ENCODE measurements around the gene SCN5A.

Gene SCN5A

GRCh38 chr3:38600551-38600950, 48.9 kb downstream of the SCN5A start:
- DNase-seq (ENCODE audit: low read depth in 3 of 3), result no peak

- DNase-seq (ENCODE audit: low read depth in 3 of 3), result no peak
These were observed 49.6 kb downstream of the SCN5A start for GRCh38 chr3:38599886-38600285.

- no peak for DNase-seq (ENCODE audit: low read depth in 3 of 3)
These were observed 50.7 kb downstream of the SCN5A start for GRCh38 chr3:38598791-38599190.

GRCh38 chr3:38597502-38598060, 51.9 kb downstream of the SCN5A start:
- no peak for DNase-seq (ENCODE audit: low read depth in 3 of 3)

GRCh38 chr3:38595393-38595792, 54.1 kb downstream of the SCN5A start:
- DNase-seq (ENCODE audit: low read depth in 3 of 3), result no peak

GRCh38 chr3:38590521-38590920, 59.0 kb downstream of the SCN5A start:
- DNase-seq (ENCODE audit: low read depth in 3 of 3), result no peak

- DNase-seq (ENCODE audit: low read depth in 3 of 3), result no peak
These were observed 60.2 kb downstream of the SCN5A start for GRCh38 chr3:38588995-38589937.

GRCh38 chr3:38588371-38588971, 61.0 kb downstream of the SCN5A start:
- DNase-seq (ENCODE audit: low read depth in 3 of 3), result no peak

- no peak for DNase-seq (ENCODE audit: low read depth in 3 of 3)
These were observed 61.8 kb downstream of the SCN5A start for GRCh38 chr3:38587548-38588131.

GRCh38 chr3:38586546-38587520, 62.7 kb downstream of the SCN5A start:
- no peak for DNase-seq (ENCODE audit: low read depth in 3 of 3)

GRCh38 chr3:38585791-38586420, 63.6 kb downstream of the SCN5A start:
- DNase-seq (ENCODE audit: low read depth in 3 of 3), result no peak

- DNase-seq (ENCODE audit: low read depth in 3 of 3), result no peak
These were observed 65.8 kb downstream of the SCN5A start for GRCh38 chr3:38583688-38584087.

GRCh38 chr3:38582941-38583645, 66.4 kb downstream of the SCN5A start:
- no peak for DNase-seq (ENCODE audit: low read depth in 3 of 3)

GRCh38 chr3:38582316-38582715, 67.2 kb downstream of the SCN5A start:
- DNase-seq (ENCODE audit: low read depth in 3 of 3), result no peak

GRCh38 chr3:38581774-38582173, 67.7 kb downstream of the SCN5A start:
- DNase-seq (ENCODE audit: low read depth in 3 of 3), result no peak

- no peak for DNase-seq (ENCODE audit: low read depth in 3 of 3)
These were observed 68.8 kb downstream of the SCN5A start for GRCh38 chr3:38580450-38581382.

- no peak for DNase-seq (ENCODE audit: low read depth in 3 of 3)
These were observed 69.7 kb downstream of the SCN5A start for GRCh38 chr3:38579551-38580449.

GRCh38 chr3:38579141-38579540, 70.3 kb downstream of the SCN5A start:
- no peak for DNase-seq (ENCODE audit: low read depth in 3 of 3)
